AG09309 (cell line): Measurements from ENCODE around the gene IMMP1L.

Source experiments
- DNase-seq: peaks from one replicate; pipeline ENCODE4 v3.0.0-alpha.2; 2010; ENCODE audit warnings: low read depth
- H3K4me3 ChIP-seq: 2 replicates; pipeline ENCODE4 v1.5.1; 2011; ENCODE audit warnings: mild to moderate bottlenecking, low read depth, low read length, moderate library complexity; ENCODE audit not compliant: control insufficient read depth
- CTCF ChIP-seq: IDR thresholded peaks from 2 replicates; pipeline ENCODE4 v1.5.1; 2011; ENCODE audit warnings: mild to moderate bottlenecking, low read depth, low read length, inconsistent platforms; ENCODE audit not compliant: insufficient read depth, control insufficient read depth; ENCODE audit errors: missing control alignments

The IMMP1L gene

GRCh38 chr11:31450841-31451240, 58.6 kb downstream of the IMMP1L start:
- DNase-seq: no peak
- no peak overlapping the region for H3K4me3 ChIP-seq
- no peak for TF ChIP-seq CTCF

- TF ChIP-seq CTCF: no peak
- no peak for DNase-seq
- H3K4me3 ChIP-seq: no peak overlapping the region
Observed at GRCh38 chr11:31449040-31449439, 60.4 kb downstream of the IMMP1L start.

GRCh38 chr11:31445621-31446020, 63.8 kb downstream of the IMMP1L start:
- H3K4me3 ChIP-seq: no peak overlapping the region
- DNase-seq: no peak
- TF ChIP-seq CTCF: no peak

- no peak for TF ChIP-seq CTCF
Observed at GRCh38 chr11:31443802-31444201, 65.6 kb downstream of the IMMP1L start.

DNA sequence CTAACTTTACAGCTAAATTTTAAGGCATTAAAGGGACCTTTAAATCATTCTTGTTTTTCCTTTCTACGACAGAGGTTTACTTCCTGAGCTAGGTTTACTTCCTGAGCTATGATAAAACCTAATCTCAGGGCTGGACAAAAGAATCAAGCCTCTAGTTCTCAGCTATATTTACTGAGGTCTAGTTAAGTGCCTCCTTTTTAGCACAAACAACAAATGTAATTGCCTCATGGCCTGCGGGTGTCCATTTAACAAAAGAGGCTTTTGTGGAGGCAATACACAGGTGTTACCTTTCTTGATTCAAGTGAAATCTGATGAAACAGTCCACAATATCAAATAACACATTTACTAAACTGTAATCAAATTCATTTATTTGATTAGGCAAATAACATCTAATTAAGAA, 67.3 kb downstream of the IMMP1L start:
- DNase-seq: no peak
- H3K4me3 ChIP-seq: no peak overlapping the region
- no peak for TF ChIP-seq CTCF

More at GRCh38 chr11:31443802-31444201, 65.6 kb downstream of the IMMP1L start:
- H3K4me3 ChIP-seq: no peak overlapping the region
- DNase-seq: no peak

DNA sequence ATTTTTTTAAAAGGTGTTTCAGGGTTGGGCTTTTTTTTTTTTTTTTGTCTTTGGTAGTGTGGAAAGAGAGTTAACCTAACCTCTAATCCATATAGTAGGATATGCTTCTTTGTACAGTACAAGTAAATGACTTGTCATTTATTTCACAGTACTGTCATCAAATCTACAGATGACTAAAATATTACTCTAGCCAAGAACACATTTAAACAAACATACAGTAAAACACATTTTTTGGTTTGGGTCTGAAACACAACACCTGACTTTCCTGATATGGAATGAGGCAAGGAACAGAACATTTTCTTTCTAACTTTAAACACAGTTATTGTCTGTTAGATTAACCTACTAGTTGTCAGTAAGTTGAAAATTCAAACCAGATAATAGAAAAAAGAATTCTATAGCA, 68.1 kb downstream of the IMMP1L start:
- no peak overlapping the region for H3K4me3 ChIP-seq
- TF ChIP-seq CTCF: no peak

More for the DNA sequence above, 68.1 kb downstream of the IMMP1L start:
- no peak for DNase-seq
